ENCODE measurements around the gene GOLGB1. TPM values are rescaled to one million over a fixed set of nuclear protein-coding genes. Genes with fewer than 3 reads are reported as not detected.

Gene GOLGB1
- total RNA-seq, 1 experiment from 2014 or later = 31.4 TPM

- Histone ChIP-seq H4K91ac (ENCODE audit: insufficient read length, low read depth, low read length) (no peak overlapping the region), H3K79me1 (ENCODE audit: insufficient read depth, low read depth, low read length, poor library complexity, severe bottlenecking) (no peaks in the 10 kb centered on the region), H3K9ac (ENCODE audit: extremely low read depth, insufficient read length, low read length) (no peak overlapping the region), H3K79me2 (ENCODE audit: insufficient read depth, low read length) (no peaks in the 10 kb centered on the region), H3K23me2 (ENCODE audit: insufficient read length, low read depth, low read length, poor library complexity, severe bottlenecking) (no peaks in the 10 kb centered on the region), H2AFZ (ENCODE audit: low read length) (no peak overlapping the region), H2BK15ac (ENCODE audit: low read depth, low read length) (no peak overlapping the region), H3K27me3 (ENCODE audit: insufficient read depth, low read length) (no peaks in the 10 kb centered on the region), H3K14ac (ENCODE audit: insufficient read depth, low read length) (no peak overlapping the region), H3K4me2 (ENCODE audit: insufficient read depth, insufficient read length, low read length) (no peak overlapping the region), H3K23ac (ENCODE audit: insufficient read length, low read depth, low read length) (no peak overlapping the region), H3K9me3 (ENCODE audit: control insufficient read depth, low read depth, low read length) (no peaks in the 10 kb centered on the region), H2BK12ac (ENCODE audit: insufficient read length, low read depth, low read length) (peak overlapping the region; percentile 36), H3K18ac (ENCODE audit: insufficient read length, low read depth, low read length) (no peak overlapping the region), H4K8ac (replicated peaks; ENCODE audit: insufficient read length, low read depth, low read length) (no peak overlapping the region), H2AK5ac (ENCODE audit: insufficient read length, low read length) (no peak overlapping the region), H3T11ph (ENCODE audit: low read length) (no peak overlapping the region), H2BK5ac (ENCODE audit: insufficient read length, low read length) (no peak overlapping the region), H3K27ac (ENCODE audit: insufficient read length, low read depth, low read length) (no peak overlapping the region), H3K56ac (ENCODE audit: insufficient read length, low read depth, low read length) (no peak overlapping the region), H3K4me1 (ENCODE audit: insufficient read depth, low read length) (peaks cover 8% of the 10 kb centered on the region), H3K4ac (ENCODE audit: low read depth, low read length) (no peak overlapping the region), H2BK120ac (ENCODE audit: low read depth, low read length, poor library complexity, severe bottlenecking) (no peak overlapping the region), H4K5ac (ENCODE audit: insufficient read length, low read depth, low read length) (no peak overlapping the region), H2BK20ac (ENCODE audit: low read depth, low read length, poor library complexity, severe bottlenecking) (no peak overlapping the region), H4K20me1 (ENCODE audit: control insufficient read depth, insufficient read depth, insufficient read length) (no peaks in the 10 kb centered on the region)
- Mint-ChIP-seq H3K4me3 (no peak overlapping the region), H3K27ac (no peak overlapping the region; a peak in 1 of 7 replicates), H3K36me3 (ENCODE audit: insufficient read depth in 1 of 3, low read depth in 3 of 3) (no peaks in the 10 kb centered on the region), H3K27me3 (ENCODE audit: low read depth) (no peaks in the 10 kb centered on the region), H3K4me1 (peaks cover 27 to 30% of the 10 kb centered on the region in 2 experiments), H3K9me3 (no peaks in the 10 kb centered on the region; a peak in 1 of 5 replicates)
- no CpG with 5 or more reads among the region's 4 CpGs for WGBS (ENCODE audit: extremely low coverage, insufficient read length, low lambda C conversion rate)
- TF ChIP-seq, protein P1, sequence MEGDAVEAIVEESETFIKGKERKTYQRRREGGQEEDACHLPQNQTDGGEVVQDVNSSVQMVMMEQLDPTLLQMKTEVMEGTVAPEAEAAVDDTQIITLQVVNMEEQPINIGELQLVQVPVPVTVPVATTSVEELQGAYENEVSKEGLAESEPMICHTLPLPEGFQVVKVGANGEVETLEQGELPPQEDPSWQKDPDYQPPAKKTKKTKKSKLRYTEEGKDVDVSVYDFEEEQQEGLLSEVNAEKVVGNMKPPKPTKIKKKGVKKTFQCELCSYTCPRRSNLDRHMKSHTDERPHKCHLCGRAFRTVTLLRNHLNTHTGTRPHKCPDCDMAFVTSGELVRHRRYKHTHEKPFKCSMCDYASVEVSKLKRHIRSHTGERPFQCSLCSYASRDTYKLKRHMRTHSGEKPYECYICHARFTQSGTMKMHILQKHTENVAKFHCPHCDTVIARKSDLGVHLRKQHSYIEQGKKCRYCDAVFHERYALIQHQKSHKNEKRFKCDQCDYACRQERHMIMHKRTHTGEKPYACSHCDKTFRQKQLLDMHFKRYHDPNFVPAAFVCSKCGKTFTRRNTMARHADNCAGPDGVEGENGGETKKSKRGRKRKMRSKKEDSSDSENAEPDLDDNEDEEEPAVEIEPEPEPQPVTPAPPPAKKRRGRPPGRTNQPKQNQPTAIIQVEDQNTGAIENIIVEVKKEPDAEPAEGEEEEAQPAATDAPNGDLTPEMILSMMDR (conservative IDR thresholded peaks at IDR 0.05) = no peak
- no peak for DNase-seq
Measured at GRCh38 chr3:121627211-121627610, 122.3 kb downstream of the GOLGB1 start.
